Muscle of leg (tissue), 11 donors: Measurements from ENCODE around the gene PRKCD. TPM values are rescaled to one million over a fixed set of nuclear protein-coding genes. Genes with fewer than 3 reads are reported as not detected.

Experiments used
- DNase-seq: peaks from one replicate; pipeline ENCODE4 v3.0.0; 2013
- H3K27ac ChIP-seq: one replicate; pipeline ENCODE4 v1.5.1; 2013; ENCODE audit warnings: mild to moderate bottlenecking, low read length, control low read depth
- H3K27me3 ChIP-seq: one replicate; pipeline ENCODE4 v1.6.1; 2013; ENCODE audit warnings: low read length; ENCODE audit not compliant: control insufficient read depth, insufficient read depth
- H3K36me3 ChIP-seq: one replicate; pipeline ENCODE4 v1.6.1; 2013; ENCODE audit warnings: low read length; ENCODE audit not compliant: control insufficient read depth, insufficient read depth
- H3K4me1 ChIP-seq: one replicate; pipeline ENCODE4 v1.6.1; 2013; ENCODE audit warnings: low read length; ENCODE audit not compliant: control insufficient read depth, insufficient read depth
- H3K4me3 ChIP-seq: one replicate; pipeline ENCODE4 v1.5.1; 2013; ENCODE audit warnings: low read length, control low read depth
- H3K9me3 ChIP-seq: replicated peaks from 2 replicates; pipeline ENCODE4 v1.6.1; 2013; ENCODE audit warnings: low read depth, low read length; ENCODE audit not compliant: control insufficient read depth
- WGBS: methylation state at CpG from one replicate; pipeline ENCODE4 v1.1.5; 2013; ENCODE audit warnings: missing lambda C conversion rate; ENCODE audit not compliant: insufficient coverage; 5-methylcytosine and 5-hydroxymethylcytosine counted together
- polyA plus RNA-seq, 8 donors: library from polyadenylated mRNA; unstranded; fragments of 120-200 nt; gene quantifications; one replicate each; pipeline versions ENCODE4 v1.2.1 to v1.2.3, GENCODE V29; 2013; ENCODE audit warnings: inconsistent platforms in 1 of 8, low replicate concordance in 1 of 8; ENCODE audit not compliant: insufficient read length in 8 of 8, insufficient read depth in 1 of 8
- total RNA-seq: library from RNA; stranded (reverse); fragments of 120-200 nt; gene quantifications from one replicate; pipeline ENCODE4 v1.2.4, GENCODE V29; 2013

Gene PRKCD
- total and polyA plus RNA-seq, 9 donors: 1.5 to 11.8 (median 7.9) TPM

DNA sequence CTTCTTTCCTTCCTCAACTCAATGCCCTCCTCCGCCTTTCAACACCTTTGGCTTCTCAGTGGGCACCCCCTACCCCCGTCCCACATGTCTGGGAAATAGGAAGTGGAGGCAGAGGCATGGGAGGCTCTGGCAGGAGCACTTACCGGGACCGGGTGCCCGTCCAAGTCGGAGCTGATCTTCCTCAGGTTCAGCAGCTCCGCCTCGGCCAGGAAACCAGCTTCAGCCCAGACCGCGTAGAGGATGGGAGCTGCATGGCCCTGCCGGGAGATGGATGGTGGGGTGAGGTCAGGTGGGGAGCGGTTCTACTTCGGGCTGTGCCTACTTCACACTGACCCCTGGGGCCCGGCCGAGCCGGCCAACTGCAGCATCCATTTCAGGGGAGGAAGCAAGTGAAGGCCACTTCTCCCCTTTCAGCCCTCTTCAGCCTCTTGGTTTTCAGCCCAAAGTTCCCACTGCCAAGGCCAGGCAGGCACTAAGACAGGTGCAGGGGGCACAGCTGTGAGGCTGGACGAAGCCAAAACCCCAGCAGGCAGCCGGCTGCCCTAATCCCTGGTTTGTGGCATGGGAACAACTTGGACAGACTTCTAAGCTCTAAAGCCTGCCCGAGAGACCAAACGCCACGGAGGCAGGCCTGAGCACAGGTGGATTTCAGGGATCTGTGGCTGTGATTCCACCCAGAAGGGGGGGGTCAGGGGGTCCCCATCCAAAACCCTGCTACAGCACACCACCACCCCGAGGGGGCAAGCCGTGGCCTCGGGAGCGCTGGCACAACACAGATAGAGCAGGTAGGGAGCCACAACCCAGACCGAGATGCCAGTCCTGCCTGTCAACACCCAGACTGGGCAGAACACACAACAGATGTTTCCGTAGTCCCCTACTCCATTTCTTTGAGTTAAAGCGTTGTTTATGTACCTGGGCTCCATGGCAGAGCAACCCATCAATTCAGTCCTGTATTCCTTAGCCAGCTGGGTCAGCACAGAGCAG, 80.3 kb downstream of the PRKCD start:
- DNase-seq: peak; percentile 74
- Histone ChIP-seq H3K36me3 (peaks cover 27% of the 10 kb centered on the region), H3K4me1 (peaks cover 55% of the 10 kb centered on the region)

DNA sequence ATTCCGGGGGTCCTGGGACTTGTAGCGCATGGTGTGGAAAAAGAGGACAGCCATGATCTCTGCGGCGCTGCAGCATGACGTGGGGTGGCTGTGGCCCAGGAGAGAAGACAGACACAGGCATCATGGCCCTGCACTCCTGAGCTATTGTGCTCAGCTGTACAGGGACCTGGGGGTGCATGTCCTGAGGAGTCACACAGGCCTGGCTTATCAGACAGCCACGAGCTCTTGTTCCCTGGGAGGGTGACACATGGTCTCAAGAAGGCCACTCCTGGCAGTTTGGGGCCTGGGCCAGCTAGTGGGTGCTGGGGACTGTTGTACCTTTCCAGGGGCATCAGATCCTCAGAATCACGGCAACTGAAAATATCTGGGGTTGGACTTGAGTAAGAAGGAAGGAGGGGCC, 81.1 kb downstream of the PRKCD start:
- peaks cover 51% of the 10 kb centered on the region for H3K4me1 ChIP-seq
- H3K27ac ChIP-seq: no peak overlapping the region
- peaks cover 10% of the 10 kb centered on the region for H3K27me3 ChIP-seq
- H3K36me3 ChIP-seq: peaks cover 20% of the 10 kb centered on the region
- H3K9me3 ChIP-seq: peaks cover 2% of the 10 kb centered on the region
- WGBS: 87% methylated on average over 6 of the region's 7 CpGs
- H3K4me3 ChIP-seq: no peak overlapping the region
- DNase-seq: no peak

More for the DNA sequence above, 80.3 kb downstream of the PRKCD start:
- Histone ChIP-seq H3K27me3 (peaks cover 10% of the 10 kb centered on the region), H3K27ac (no peak overlapping the region), H3K4me3 (no peak overlapping the region), H3K9me3 (peaks cover 2% of the 10 kb centered on the region)
- 77% methylated on average over 11 of the region's 28 CpGs for WGBS

Other genes starting within 250 kb of the PRKCD start
- 7.3 TPM for gene SFMBT1, start 115.1 kb upstream of the PRKCD start, total RNA-seq
- 1 to 10 TPM; 5.0 to 8.4 (median 6.7) TPM for gene SFMBT1, start 115.1 kb upstream of the PRKCD start, polyA plus RNA-seq
- 8.2 TPM for gene RFT1, start 30.8 kb upstream of the PRKCD start, total RNA-seq
- 10 to 100 TPM in 7 of 8 donors, 1 to 10 TPM in 1; 9.8 to 15.4 (median 11.7) TPM for gene RFT1, start 30.8 kb upstream of the PRKCD start, polyA plus RNA-seq
- 29.1 TPM for gene TKT, start 94.8 kb downstream of the PRKCD start, total RNA-seq
- 10 to 100 TPM; 28.8 to 49.5 (median 39.1) TPM for gene TKT, start 94.8 kb downstream of the PRKCD start, polyA plus RNA-seq
- 13.6 TPM for gene DCP1A, start 186.3 kb downstream of the PRKCD start, total RNA-seq
- gene DCP1A, start 186.3 kb downstream of the PRKCD start, polyA plus RNA-seq: 10 to 100 TPM; 14.6 to 18.5 (median 16.5) TPM